MCF 10A (cell line): ENCODE results near the gene FAM3A. TPM values are rescaled to one million over a fixed set of nuclear protein-coding genes. Genes with fewer than 3 reads are reported as not detected.

Experiments
- BruUV-seq: library from RNA; stranded (reverse); fragments of 400-500 nt; replicated peaks from 2 replicates; lab custom pipeline; 2021; lab: Mats Ljungman, UMichigan
- CTCF ChIA-PET: fragments of 300-600 bp; sonication (Branson Sonifier 250); formaldehyde crosslinking; extraction: SDS; loops from one replicate; lab custom pipeline; 2021; ENCODE audit warnings: antibody characterized with exemption, inconsistent platforms; lab: Yijun Ruan, JAX
- POLR2A ChIA-PET: fragments of 300-600, 350-650 bp; sonication (Branson Sonifier 250); formaldehyde crosslinking; extraction: SDS; loops from one replicate; lab custom pipeline; 2020; ENCODE audit warnings: antibody characterized with exemption, inconsistent platforms; lab: Yijun Ruan, JAX
- DNase-seq: peaks from one replicate; pipeline ENCODE4 v3.0.0-alpha.2; 2018; ENCODE audit not compliant: unreplicated experiment
- H3K27ac Mint-ChIP-seq: one replicate; pipeline ENCODE4 v1.8.0; 2022; ENCODE audit warnings: mild to moderate bottlenecking, low read depth, mixed read lengths; ENCODE audit not compliant: unreplicated experiment
- H3K27me3 Mint-ChIP-seq: one replicate; pipeline ENCODE4 v1.8.0; 2022; ENCODE audit warnings: mixed read lengths; ENCODE audit not compliant: insufficient read depth, unreplicated experiment
- H3K36me3 Mint-ChIP-seq: one replicate; pipeline ENCODE4 v1.8.0; 2022; ENCODE audit warnings: mild to moderate bottlenecking, moderate library complexity, mixed read lengths; ENCODE audit not compliant: insufficient read depth, unreplicated experiment
- H3K4me1 Mint-ChIP-seq: one replicate; pipeline ENCODE4 v1.8.0; 2022; ENCODE audit warnings: mixed read lengths; ENCODE audit not compliant: insufficient read depth, unreplicated experiment
- H3K4me3 Mint-ChIP-seq: one replicate; pipeline ENCODE4 v1.8.0; 2022; ENCODE audit warnings: mild to moderate bottlenecking, moderate library complexity, mixed read lengths; ENCODE audit not compliant: unreplicated experiment
- H3K9me3 Mint-ChIP-seq: one replicate; pipeline ENCODE4 v1.8.0; 2022; ENCODE audit warnings: mixed read lengths; ENCODE audit not compliant: unreplicated experiment
- CTCF ChIP-seq: fragments of 200-600 bp; IDR thresholded peaks from one replicate; pipeline ENCODE4 v1.8.0; 2022; ENCODE audit warnings: antibody characterized with exemption, mild to moderate bottlenecking; ENCODE audit not compliant: unreplicated experiment
- intact Hi-C: fragments of 100-400 bp; cut with micrococcal nuclease; formaldehyde crosslinking; loops from 2 replicates; pipeline ENCODE4 v1.14.1; 2022
- total RNA-seq: library from RNA; stranded (reverse); gene quantifications from 2 replicates; pipeline ENCODE4 v1.2.3, GENCODE V29; 2022

The FAM3A gene
- total RNA-seq, 1 experiment from 2014 or later: 40.9 TPM

DNA sequence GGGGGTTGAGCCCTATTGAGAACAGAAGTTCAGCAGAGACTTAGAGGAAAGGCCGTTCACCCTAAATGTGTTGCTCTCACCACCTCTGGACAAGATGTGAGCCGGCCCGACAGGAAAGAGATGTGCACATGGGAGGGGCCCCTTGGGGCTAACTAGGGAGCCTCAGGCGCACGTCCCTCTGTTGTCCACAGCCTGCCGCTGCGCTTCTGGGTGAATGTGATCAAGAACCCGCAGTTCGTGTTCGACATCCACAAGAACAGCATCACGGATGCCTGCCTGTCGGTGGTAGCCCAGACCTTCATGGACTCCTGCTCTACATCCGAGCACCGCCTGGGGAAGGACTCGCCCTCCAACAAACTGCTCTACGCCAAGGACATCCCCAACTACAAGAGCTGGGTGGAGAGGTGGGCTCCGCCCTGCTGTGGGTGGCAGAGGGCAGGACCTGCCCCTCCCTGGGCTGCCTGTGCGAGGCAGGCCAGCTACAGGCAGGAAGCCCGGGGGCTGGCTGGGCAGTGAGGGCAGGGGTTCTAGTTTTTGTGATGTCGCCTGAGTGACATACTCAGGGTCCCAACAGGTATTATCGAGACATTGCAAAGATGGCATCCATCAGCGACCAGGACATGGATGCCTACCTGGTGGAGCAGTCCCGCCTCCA, 45.0 kb downstream of the FAM3A start:
- CTCF ChIA-PET: no interaction called here
- intact Hi-C loops: no loop called here
- Mint-ChIP-seq H3K4me1 (no peaks in the 10 kb centered on the region), H3K4me3 (no peak overlapping the region), H3K27ac (no peak overlapping the region), H3K9me3 (no peaks in the 10 kb centered on the region), H3K36me3 (peaks cover 35% of the 10 kb centered on the region), H3K27me3 (peaks cover 13% of the 10 kb centered on the region)
- BruUV-seq: no TSS peak
- POLR2A ChIA-PET: no interaction called here
- TF ChIP-seq CTCF: no peak
- DNase-seq: no peak

DNA sequence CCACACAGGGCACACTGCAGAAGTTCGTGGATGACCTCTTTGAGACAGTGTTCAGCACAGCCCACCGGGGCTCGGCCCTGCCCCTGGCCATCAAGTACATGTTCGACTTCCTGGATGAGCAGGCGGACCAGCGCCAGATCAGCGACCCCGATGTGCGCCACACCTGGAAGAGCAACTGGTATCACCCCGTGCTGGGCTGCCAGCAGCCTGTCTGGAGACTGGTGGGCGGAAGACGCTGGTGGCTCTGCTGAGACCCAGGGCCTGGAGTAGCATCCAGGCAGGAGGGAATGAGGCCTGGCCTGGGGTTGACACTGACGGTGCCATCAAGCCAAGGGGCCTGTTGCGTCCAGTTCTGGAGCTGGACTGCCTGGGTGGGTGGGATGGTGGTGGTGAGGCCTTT, 45.6 kb downstream of the FAM3A start:
- no peaks in the 10 kb centered on the region for H3K4me1 Mint-ChIP-seq
- no peak for TF ChIP-seq CTCF
- POLR2A ChIA-PET: no interaction called here

GRCh38 chrX:154469880-154470279, 46.2 kb downstream of the FAM3A start:
- ChIA-PET CTCF (interaction anchor here (0.7 kb wide), 1 partner anchor 59 kb away, joined by 3 read pairs; no protein-coding TSS in a partner anchor), POLR2A (interaction anchor here (1.4 kb wide), 1 partner anchor 8 kb away, joined by 3 read pairs; no protein-coding TSS in a partner anchor)
- Mint-ChIP-seq H3K4me1 (no peaks in the 10 kb centered on the region), H3K27me3 (peaks cover 13% of the 10 kb centered on the region), H3K9me3 (no peaks in the 10 kb centered on the region), H3K36me3 (peaks cover 35% of the 10 kb centered on the region), H3K27ac (no peak overlapping the region), H3K4me3 (no peak overlapping the region)
- TF ChIP-seq CTCF: no peak
- no peak for DNase-seq
- BruUV-seq: no TSS peak
- intact Hi-C loops: no loop called here

More for the DNA sequence above, 45.6 kb downstream of the FAM3A start:
- Mint-ChIP-seq H3K27me3 (peaks cover 13% of the 10 kb centered on the region), H3K36me3 (peaks cover 38% of the 10 kb centered on the region), H3K9me3 (no peaks in the 10 kb centered on the region), H3K4me3 (no peak overlapping the region), H3K27ac (no peak overlapping the region)
- DNase-seq: no peak
- intact Hi-C loops: no loop called here
- CTCF ChIA-PET: no interaction called here
- BruUV-seq: no TSS peak

- Mint-ChIP-seq H3K9me3 (no peaks in the 10 kb centered on the region), H3K36me3 (peaks cover 35% of the 10 kb centered on the region), H3K27ac (no peak overlapping the region), H3K4me1 (no peaks in the 10 kb centered on the region), H3K4me3 (no peak overlapping the region), H3K27me3 (peaks cover 13% of the 10 kb centered on the region)
- ChIA-PET CTCF (interaction anchor here (0.7 kb wide), 1 partner anchor 58 kb away, joined by 3 read pairs; no protein-coding TSS in a partner anchor), POLR2A (interaction anchor here (1.4 kb wide), 1 partner anchor 9 kb away, joined by 3 read pairs; no protein-coding TSS in a partner anchor)
- TF ChIP-seq CTCF: no peak
- intact Hi-C loops: no loop called here
- no TSS peak for BruUV-seq
- DNase-seq: no peak
Measured at GRCh38 chrX:154469114-154469513, 46.9 kb downstream of the FAM3A start.
